Smooth muscle cell (in vitro differentiated cells): ENCODE data around the gene MED23. TPM values are rescaled to one million over a fixed set of nuclear protein-coding genes. Genes with fewer than 3 reads are reported as not detected.

ENCODE experiments used
- DNase-seq: peaks from one replicate; lab custom pipeline; 2025; ENCODE audit not compliant: unreplicated experiment; lab: John Stamatoyannopoulos, UW
- H2AFZ ChIP-seq: fragments of 200-600 bp; sonication (generic); 2 replicates; pipeline ENCODE4 v1.6.0; 2016; ENCODE audit warnings: antibody characterized with exemption, low read depth, mild to moderate bottlenecking
- H3F3A ChIP-seq: fragments of 200-600 bp; sonication (generic); 2 replicates; pipeline ENCODE4 v1.6.0; 2017; ENCODE audit warnings: antibody characterized with exemption, low read depth
- H3K27ac ChIP-seq: fragments of 200-600 bp; sonication (generic); 2 replicates; pipeline ENCODE4 v1.5.1; 2016; ENCODE audit warnings: low read depth, mild to moderate bottlenecking
- H3K27me3 ChIP-seq: fragments of 200-600 bp; sonication (generic); 2 replicates; pipeline ENCODE4 v1.6.1; 2016; ENCODE audit warnings: low read depth, mild to moderate bottlenecking
- H3K36me3 ChIP-seq: fragments of 200-600 bp; sonication (generic); 2 replicates; pipeline ENCODE4 v1.5.1; 2016; ENCODE audit warnings: low read depth
- H3K4me1 ChIP-seq: fragments of 200-600 bp; sonication (generic); 2 replicates; pipeline ENCODE4 v1.5.1; 2016; ENCODE audit warnings: low read depth
- H3K4me2 ChIP-seq: fragments of 200-600 bp; sonication (generic); 2 replicates; pipeline ENCODE4 v1.6.0; 2016; ENCODE audit warnings: mild to moderate bottlenecking
- H3K4me3 ChIP-seq: fragments of 200-600 bp; sonication (generic); 2 replicates; pipeline ENCODE4 v1.5.1; 2016; ENCODE audit warnings: mild to moderate bottlenecking
- H3K79me2 ChIP-seq: fragments of 200-600 bp; sonication (generic); 2 replicates; pipeline ENCODE4 v1.6.0; 2016; ENCODE audit warnings: low read depth, mild to moderate bottlenecking
- H3K9ac ChIP-seq: fragments of 200-600 bp; sonication (generic); 2 replicates; pipeline ENCODE4 v1.6.0; 2016; ENCODE audit warnings: low read depth
- H3K9me3 ChIP-seq: fragments of 200-600 bp; sonication (generic); replicated peaks from 2 replicates; pipeline ENCODE4 v1.5.1; 2016; ENCODE audit warnings: low read depth
- H4K20me1 ChIP-seq: fragments of 200-600 bp; sonication (generic); 2 replicates; pipeline ENCODE4 v1.6.0; 2016; ENCODE audit warnings: low read depth
- WGBS: methylation state at CpG from one replicate; pipeline ENCODE4 v1.1.7; 2016; ENCODE audit warnings: low lambda C conversion rate; 5-methylcytosine and 5-hydroxymethylcytosine counted together
- polyA plus RNA-seq: library from polyadenylated mRNA; unstranded; fragments of >200 nt; fragmentation: Nextera tagmentation; extraction: Ambion mirVana; gene quantifications from 2 replicates; pipeline ENCODE4 v1.2.1, GENCODE V29; 2016
- total RNA-seq: library from RNA; depleted of rRNA; stranded (reverse); fragments of >200 nt; gene quantifications from 2 replicates; pipeline ENCODE4 v1.2.3, GENCODE V29; 2014
- TF ChIP-seq, protein P1 (sequence below): fragments of 200-600 bp; sonication (generic); IDR thresholded peaks from 2 replicates; pipeline ENCODE4 v1.5.1; 2017; ENCODE audit warnings: borderline replicate concordance, mild to moderate bottlenecking, antibody characterized with exemption; ENCODE audit not compliant: insufficient read depth, poor library complexity, severe bottlenecking

Gene MED23
- total and polyA plus RNA-seq, 2 experiments from 2014 or later = 17.1 to 46.4 TPM

DNA sequence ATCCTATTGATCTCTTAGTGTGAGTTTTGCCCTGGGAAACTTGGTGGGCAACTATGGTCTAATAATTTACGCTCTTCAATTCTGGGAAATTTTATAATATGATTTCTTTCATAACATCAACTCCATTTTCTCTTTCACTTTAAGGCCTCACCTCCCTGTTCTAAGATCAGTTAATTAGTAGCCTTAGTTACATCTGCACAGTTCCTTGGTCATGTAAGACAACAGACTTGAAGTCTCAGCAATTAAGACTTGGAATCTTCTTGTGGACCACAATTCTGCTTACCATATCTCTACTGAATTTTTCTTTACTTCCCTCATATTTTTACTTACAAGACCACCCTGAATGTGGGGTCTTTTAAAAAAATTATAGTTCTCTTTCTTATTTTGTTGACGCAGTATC is 17.8 kb upstream of the MED23 start:
- Histone ChIP-seq H3K9ac (no peak overlapping the region), H3K4me1 (no peaks in the 10 kb centered on the region), H3K9me3 (no peaks in the 10 kb centered on the region), H3K79me2 (no peaks in the 10 kb centered on the region), H3K27me3 (no peaks in the 10 kb centered on the region), H3K36me3 (no peaks in the 10 kb centered on the region), H4K20me1 (no peaks in the 10 kb centered on the region), H3K4me2 (no peak overlapping the region), H3F3A (no peaks in the 10 kb centered on the region), H2AFZ (no peak overlapping the region), H3K4me3 (no peak overlapping the region), H3K27ac (no peak overlapping the region)
- WGBS = 86% methylated on average over 2 of the region's 2 CpGs
- no peak for DNase-seq
- TF ChIP-seq, protein P1, sequence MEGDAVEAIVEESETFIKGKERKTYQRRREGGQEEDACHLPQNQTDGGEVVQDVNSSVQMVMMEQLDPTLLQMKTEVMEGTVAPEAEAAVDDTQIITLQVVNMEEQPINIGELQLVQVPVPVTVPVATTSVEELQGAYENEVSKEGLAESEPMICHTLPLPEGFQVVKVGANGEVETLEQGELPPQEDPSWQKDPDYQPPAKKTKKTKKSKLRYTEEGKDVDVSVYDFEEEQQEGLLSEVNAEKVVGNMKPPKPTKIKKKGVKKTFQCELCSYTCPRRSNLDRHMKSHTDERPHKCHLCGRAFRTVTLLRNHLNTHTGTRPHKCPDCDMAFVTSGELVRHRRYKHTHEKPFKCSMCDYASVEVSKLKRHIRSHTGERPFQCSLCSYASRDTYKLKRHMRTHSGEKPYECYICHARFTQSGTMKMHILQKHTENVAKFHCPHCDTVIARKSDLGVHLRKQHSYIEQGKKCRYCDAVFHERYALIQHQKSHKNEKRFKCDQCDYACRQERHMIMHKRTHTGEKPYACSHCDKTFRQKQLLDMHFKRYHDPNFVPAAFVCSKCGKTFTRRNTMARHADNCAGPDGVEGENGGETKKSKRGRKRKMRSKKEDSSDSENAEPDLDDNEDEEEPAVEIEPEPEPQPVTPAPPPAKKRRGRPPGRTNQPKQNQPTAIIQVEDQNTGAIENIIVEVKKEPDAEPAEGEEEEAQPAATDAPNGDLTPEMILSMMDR = no peak

DNA sequence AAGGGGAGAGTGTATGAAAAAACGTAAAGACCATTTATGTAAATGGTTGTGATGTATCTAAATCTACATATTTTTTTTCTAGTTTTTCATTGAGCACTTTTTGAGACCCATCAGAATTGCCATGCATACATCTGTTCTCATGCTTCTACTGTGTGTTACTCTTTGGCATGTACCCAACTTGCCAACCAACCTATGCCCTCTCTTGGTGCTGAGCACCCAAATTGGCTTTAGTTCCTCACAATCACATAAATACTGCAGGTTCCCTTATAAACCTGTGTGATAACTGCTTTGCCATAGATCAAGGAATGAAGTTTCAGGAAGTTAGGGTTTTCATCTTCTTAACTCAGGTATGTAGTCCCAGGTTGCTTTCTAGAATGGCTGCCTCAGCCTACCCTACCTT is 16.9 kb upstream of the MED23 start:
- no peaks in the 10 kb centered on the region for H3K27me3 ChIP-seq
- no peaks in the 10 kb centered on the region for H4K20me1 ChIP-seq
- H3K9ac ChIP-seq = no peak overlapping the region
- no peaks in the 10 kb centered on the region for H3K36me3 ChIP-seq
- no peak overlapping the region for H2AFZ ChIP-seq
- H3F3A ChIP-seq = no peaks in the 10 kb centered on the region
- TF ChIP-seq, protein P1 = no peak
- H3K4me2 ChIP-seq = no peak overlapping the region
- no peaks in the 10 kb centered on the region for H3K4me1 ChIP-seq
- H3K27ac ChIP-seq = no peak overlapping the region
- whole genome bisulfite sequencing = 65% methylated on average over 1 of the region's 1 CpG
- no peaks in the 10 kb centered on the region for H3K79me2 ChIP-seq
- no peaks in the 10 kb centered on the region for H3K9me3 ChIP-seq
- no peak overlapping the region for H3K4me3 ChIP-seq
- no peak for DNase-seq

DNA sequence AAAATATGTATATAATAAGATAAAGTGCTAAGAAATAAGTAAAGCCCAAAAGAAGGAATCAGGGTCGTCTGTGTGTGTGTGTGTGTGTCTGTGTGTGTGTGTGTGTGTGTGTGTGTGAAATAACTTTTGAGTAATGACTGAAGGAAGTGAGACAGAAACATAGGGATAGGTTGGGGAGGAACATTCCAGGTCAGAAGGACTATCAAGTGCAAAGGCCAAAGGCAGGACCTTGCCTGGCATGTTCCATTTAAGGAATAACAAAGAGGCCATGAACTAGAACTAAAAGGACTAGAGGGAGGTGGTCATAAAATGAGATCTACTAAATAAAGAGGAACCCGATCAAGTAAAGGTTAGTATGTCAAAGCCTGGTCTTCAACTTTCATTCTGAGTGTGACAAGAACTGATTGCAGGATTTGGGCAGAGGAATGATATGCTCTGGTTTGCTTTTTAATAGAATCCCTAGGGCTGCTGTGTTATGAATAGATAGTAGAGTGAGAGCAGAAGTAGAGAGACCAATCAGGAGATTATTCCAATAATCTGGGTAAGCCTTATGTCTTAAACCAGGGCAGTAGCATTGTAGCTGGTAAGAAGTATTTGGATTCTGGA is 15.9 kb upstream of the MED23 start:
- Histone ChIP-seq H3K27me3 (no peaks in the 10 kb centered on the region), H2AFZ (no peak overlapping the region), H3K79me2 (no peaks in the 10 kb centered on the region), H3K9me3 (no peaks in the 10 kb centered on the region), H3K4me3 (no peak overlapping the region), H3F3A (no peaks in the 10 kb centered on the region), H3K36me3 (no peaks in the 10 kb centered on the region), H3K4me2 (no peak overlapping the region), H4K20me1 (no peaks in the 10 kb centered on the region), H3K9ac (no peak overlapping the region), H3K27ac (no peak overlapping the region), H3K4me1 (no peaks in the 10 kb centered on the region)
- 82% methylated on average over 2 of the region's 2 CpGs for WGBS
- TF ChIP-seq, protein P1 = no peak
- no peak for DNase-seq

DNA sequence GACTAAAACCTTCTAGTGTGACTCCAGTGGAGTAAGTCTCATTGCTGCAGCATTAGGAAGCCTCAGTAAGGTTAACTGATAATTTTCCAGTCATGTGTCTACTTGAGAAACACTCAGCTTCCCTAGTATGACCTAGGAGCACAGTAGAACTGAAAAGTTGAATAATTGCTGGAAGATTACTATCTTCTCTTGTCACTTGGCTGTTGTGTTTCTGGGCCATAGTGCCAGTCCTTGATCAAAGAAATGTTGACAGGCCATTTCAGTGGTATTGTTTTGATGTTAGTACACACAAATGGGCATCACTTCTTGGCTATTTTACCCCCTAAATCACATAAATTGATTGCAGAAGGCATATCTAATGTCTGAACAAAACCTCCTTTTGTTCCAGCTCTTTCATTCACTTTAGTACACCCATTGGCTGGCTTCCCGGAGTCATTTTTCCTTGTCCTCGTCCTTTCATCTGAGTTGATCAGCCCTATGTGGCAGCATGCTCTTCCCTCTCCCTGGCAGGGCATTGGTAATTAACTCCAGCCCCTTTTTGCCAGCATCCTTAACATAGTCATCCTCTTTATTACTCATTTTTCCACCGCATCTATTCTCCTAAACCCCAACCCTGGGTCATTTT is 15.1 kb upstream of the MED23 start:
- no peaks in the 10 kb centered on the region for H4K20me1 ChIP-seq
- H3K4me2 ChIP-seq = no peak overlapping the region
- no peaks in the 10 kb centered on the region for H3K27me3 ChIP-seq
- H2AFZ ChIP-seq = no peak overlapping the region
- H3K4me3 ChIP-seq = no peak overlapping the region
- TF ChIP-seq, protein P1 = no peak
- H3K27ac ChIP-seq = no peak overlapping the region
- 86% methylated on average over 3 of the region's 3 CpGs for WGBS
- no peak overlapping the region for H3K9ac ChIP-seq
- DNase-seq = no peak
- H3K36me3 ChIP-seq = no peaks in the 10 kb centered on the region
- H3F3A ChIP-seq = no peaks in the 10 kb centered on the region
- H3K4me1 ChIP-seq = no peaks in the 10 kb centered on the region
- no peaks in the 10 kb centered on the region for H3K9me3 ChIP-seq
- H3K79me2 ChIP-seq = no peaks in the 10 kb centered on the region
